Neural cell (in vitro differentiated cells): ENCODE data around the gene MYLK. TPM values are rescaled to one million over a fixed set of nuclear protein-coding genes. Genes with fewer than 3 reads are reported as not detected.

Source experiments
- H2AFZ ChIP-seq: fragments of 200-600, 300-800 bp; sonication (generic), shearing (Covaris generic); 2 replicates; pipeline ENCODE4 v1.6.0; 2014; ENCODE audit warnings: low read depth, mild to moderate bottlenecking, antibody characterized with exemption, low read length, moderate library complexity
- H3F3A ChIP-seq: fragments of 200-600 bp; shearing (Covaris generic); 2 replicates; pipeline ENCODE4 v1.6.1; 2016; ENCODE audit warnings: mild to moderate bottlenecking, moderate library complexity, mixed read lengths, antibody characterized with exemption, low read length; ENCODE audit not compliant: insufficient read depth, poor library complexity, severe bottlenecking
- H3K27ac ChIP-seq: fragments of 200-600, 300-800 bp; sonication (generic), shearing (Covaris generic); 2 replicates; pipeline ENCODE4 v1.5.1; 2014; ENCODE audit warnings: mild to moderate bottlenecking, low read length, moderate library complexity
- H3K27me3 ChIP-seq: fragments of 300-800, 200-600 bp; sonication (generic), shearing (Covaris generic); 2 replicates; pipeline ENCODE4 v1.6.0; 2014; ENCODE audit warnings: mild to moderate bottlenecking, low read depth, low read length, moderate library complexity; ENCODE audit not compliant: insufficient read depth
- H3K36me3 ChIP-seq: fragments of 300-800, 200-600 bp; sonication (generic), shearing (Covaris generic); 2 replicates; pipeline ENCODE4 v1.5.1; 2014; ENCODE audit warnings: mild to moderate bottlenecking, antibody characterized with exemption, low read length, moderate library complexity; ENCODE audit not compliant: insufficient read depth
- H3K4me2 ChIP-seq: fragments of 300-800, 200-600 bp; sonication (generic), shearing (Covaris generic); 2 replicates; pipeline ENCODE4 v1.6.0; 2014; ENCODE audit warnings: mild to moderate bottlenecking, low read length
- H3K4me3 ChIP-seq: fragments of 300-800, 200-600 bp; sonication (generic), shearing (Covaris generic); 2 replicates; pipeline ENCODE4 v1.5.1; 2014; ENCODE audit warnings: mild to moderate bottlenecking, low read length, moderate library complexity
- H3K79me2 ChIP-seq: fragments of 200-600 bp; shearing (Covaris generic); replicated peaks from 2 replicates; pipeline ENCODE4 v1.6.0; 2014; ENCODE audit warnings: mild to moderate bottlenecking, low read length, moderate library complexity; ENCODE audit not compliant: insufficient read depth
- H3K9ac ChIP-seq: fragments of 300-800, 200-600 bp; sonication (generic), shearing (Covaris generic); 2 replicates; pipeline ENCODE4 v1.6.1; 2016; ENCODE audit warnings: mild to moderate bottlenecking, low read length, mixed read lengths
- H3K9me2 ChIP-seq: fragments of 200-600 bp; shearing (Covaris generic); 2 replicates; pipeline ENCODE4 v1.6.1; 2016; ENCODE audit warnings: mild to moderate bottlenecking, low read length, mixed read lengths; ENCODE audit not compliant: insufficient read depth
- H3K9me3 ChIP-seq: fragments of 200-600, 300-800 bp; sonication (generic), shearing (Covaris generic); 2 replicates; pipeline ENCODE4 v1.6.1; 2016; ENCODE audit warnings: mild to moderate bottlenecking, mixed run types, low read length, moderate library complexity, mixed read lengths
- H4K20me1 ChIP-seq: fragments of 200-600 bp; shearing (Covaris generic); 2 replicates; pipeline ENCODE4 v1.6.1; 2016; ENCODE audit warnings: mild to moderate bottlenecking, mixed run types; ENCODE audit not compliant: insufficient read depth
- CTCF ChIP-seq: fragments of 450-650 bp; IDR thresholded peaks from 2 replicates; pipeline ENCODE4 v1.5.1; 2014; ENCODE audit warnings: antibody characterized with exemption, mild to moderate bottlenecking, moderate library complexity; ENCODE audit not compliant: poor library complexity, severe bottlenecking
- EP300 ChIP-seq: fragments of 450-650 bp; conservative IDR thresholded peaks from 2 replicates; pipeline ENCODE4 v1.6.1; 2014; ENCODE audit warnings: antibody characterized with exemption, mild to moderate bottlenecking, moderate library complexity; ENCODE audit not compliant: poor library complexity, severe bottlenecking
- EZH2 ChIP-seq: fragments of 200-600, 300-800 bp; shearing (Covaris generic), sonication (generic); IDR thresholded peaks from 2 replicates; pipeline ENCODE4 v1.6.1; 2014; ENCODE audit warnings: antibody characterized with exemption, low read length, borderline replicate concordance, mild to moderate bottlenecking; ENCODE audit not compliant: insufficient read depth, poor library complexity, severe bottlenecking
- MXI1 ChIP-seq: fragments of 450-650 bp; conservative IDR thresholded peaks from 2 replicates; pipeline ENCODE4 v1.6.1; 2014; ENCODE audit warnings: antibody characterized with exemption, mild to moderate bottlenecking; ENCODE audit not compliant: poor library complexity, severe bottlenecking
- POLR2AphosphoS5 ChIP-seq: IDR thresholded peaks from 2 replicates; pipeline ENCODE4 v1.6.1; 2012
- RAD21 ChIP-seq: fragments of 450-650 bp; conservative IDR thresholded peaks from 2 replicates; pipeline ENCODE4 v1.6.1; 2014; ENCODE audit warnings: antibody characterized with exemption, mild to moderate bottlenecking, moderate library complexity
- REST ChIP-seq: IDR thresholded peaks from 2 replicates; pipeline ENCODE4 v1.6.1; 2012; ENCODE audit warnings: borderline replicate concordance
- SMC3 ChIP-seq: fragments of 450-650 bp; conservative IDR thresholded peaks from 2 replicates; pipeline ENCODE4 v1.6.1; 2014; ENCODE audit warnings: antibody characterized with exemption, mild to moderate bottlenecking, moderate library complexity; ENCODE audit not compliant: poor library complexity
- TAF1 ChIP-seq: IDR thresholded peaks from 2 replicates; pipeline ENCODE4 v1.6.1; 2012; ENCODE audit warnings: low read depth
- polyA plus RNA-seq: library from polyadenylated mRNA; depleted of rRNA; stranded (reverse); fragments of >200 nt; gene quantifications from 2 replicates; pipeline ENCODE4 v1.2.3, GENCODE V29; 2014

The MYLK gene
- polyA plus RNA-seq, 1 donor from 2014 or later, result 0.43 TPM

- no peak overlapping the region for H3K9ac ChIP-seq
- no peaks in the 10 kb centered on the region for H3F3A ChIP-seq
- H3K9me2 ChIP-seq, result no peaks in the 10 kb centered on the region
- H2AFZ ChIP-seq, result no peak overlapping the region
- H3K27me3 ChIP-seq, result no peaks in the 10 kb centered on the region
- no peak overlapping the region for H3K27ac ChIP-seq
- H3K4me2 ChIP-seq, result no peak overlapping the region
- H3K79me2 ChIP-seq, result no peaks in the 10 kb centered on the region
- H3K36me3 ChIP-seq, result no peaks in the 10 kb centered on the region
- H3K9me3 ChIP-seq, result no peaks in the 10 kb centered on the region
- no peak overlapping the region for H3K4me3 ChIP-seq
- no peaks in the 10 kb centered on the region for H4K20me1 ChIP-seq
- TF ChIP-seq RAD21, result no peak
- TF ChIP-seq EZH2, result no peak
- TF ChIP-seq MXI1, result no peak
- no peak for TF ChIP-seq TAF1
- TF ChIP-seq REST, result no peak
- no peak for TF ChIP-seq SMC3
- TF ChIP-seq POLR2AphosphoS5, result no peak
- TF ChIP-seq CTCF, result no peak
- TF ChIP-seq EP300, result no peak
These were observed 94.4 kb downstream of the MYLK start for GRCh38 chr3:123789760-123790159.

GRCh38 chr3:123789160-123789559, 95.0 kb downstream of the MYLK start:
- Histone ChIP-seq H3K27ac (no peak overlapping the region), H3K27me3 (no peaks in the 10 kb centered on the region), H3K4me3 (no peak overlapping the region), H3F3A (no peaks in the 10 kb centered on the region), H2AFZ (no peak overlapping the region), H3K9ac (no peak overlapping the region), H3K36me3 (no peaks in the 10 kb centered on the region), H3K9me2 (no peaks in the 10 kb centered on the region), H3K9me3 (no peaks in the 10 kb centered on the region), H3K79me2 (no peaks in the 10 kb centered on the region), H4K20me1 (no peaks in the 10 kb centered on the region), H3K4me2 (no peak overlapping the region)
- TF ChIP-seq RAD21 (no peak), SMC3 (no peak), CTCF (no peak), EP300 (no peak), TAF1 (no peak), REST (no peak), POLR2AphosphoS5 (no peak), EZH2 (no peak), MXI1 (no peak)
